HG03565 (cell line): ENCODE data around the gene RSPRY1.

Experiments used
- ATAC-seq: cut with Tn5 transposase; IDR thresholded peaks from one replicate; pipeline ENCODE4 v1.9.1; 2021; ENCODE audit warnings: mild to moderate bottlenecking, moderate library complexity; ENCODE audit not compliant: unreplicated experiment

Gene RSPRY1

DNA sequence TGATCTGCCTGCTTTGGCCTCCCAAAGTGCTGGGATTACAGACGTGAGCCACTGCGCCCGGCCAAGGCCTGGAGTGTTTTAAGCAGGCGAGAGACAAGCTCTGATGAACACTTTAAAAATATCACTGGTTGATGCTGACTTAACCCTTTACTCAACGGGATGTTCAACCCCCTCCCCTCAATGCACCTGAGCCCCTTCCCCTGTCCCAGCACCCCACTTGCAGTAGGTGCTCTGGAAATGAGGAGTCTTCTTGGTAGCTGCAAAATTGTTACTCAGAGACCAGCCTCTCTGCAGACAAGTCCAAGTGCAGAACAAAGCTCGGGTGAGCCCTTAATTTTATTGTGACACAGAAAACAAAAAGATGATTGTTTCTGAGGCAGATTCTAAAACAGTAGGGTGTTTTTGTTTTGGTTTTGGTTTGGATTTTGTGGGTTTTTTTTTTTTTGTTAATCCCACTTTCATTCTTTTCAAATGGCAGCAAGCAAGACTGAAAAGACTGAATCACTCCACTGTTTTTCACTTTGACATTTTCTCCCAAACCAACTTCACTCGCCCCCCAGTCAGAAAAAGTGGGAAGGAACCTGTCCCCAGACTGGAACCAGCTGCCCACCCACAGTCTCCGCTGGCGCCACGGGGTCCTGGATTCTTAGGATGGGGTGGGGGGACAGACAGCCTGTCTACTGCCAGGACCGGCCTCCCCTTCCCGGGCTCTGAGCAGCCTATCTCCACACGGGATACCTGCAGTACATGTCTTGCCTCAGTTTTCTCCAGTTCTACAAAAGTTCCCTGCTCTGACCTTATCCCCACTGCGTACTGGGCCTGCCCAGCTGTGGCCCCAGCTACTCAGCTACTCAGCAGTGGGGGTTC is 103.5 kb downstream of the RSPRY1 start:
- ATAC-seq, result no peak
